Measurements from ENCODE around the gene C8B.

- TF ChIP-seq POLR2AphosphoS5 (IDR thresholded peaks at IDR 0.05): no peak
- no peak for TF ChIP-seq POLR2A (IDR thresholded peaks at IDR 0.05)
- no peak for TF ChIP-seq CTCF (IDR thresholded peaks at IDR 0.05)
- no peak for TF ChIP-seq EP300 (IDR thresholded peaks at IDR 0.05)
Observed at GRCh38 chr1:56924116-56924515, 41.7 kb downstream of the C8B start.
